HAP-1 (cell line): ENCODE results near the gene NAA16.
"Not testable (repeated sequence)": the region's sequence is repeated elsewhere in the genome, so short reads cannot be mapped to it uniquely, and the experiment has no call there.

Source experiments
- DNase-seq, 2 experiments: peaks; one replicate each; pipeline ENCODE4 v3.0.0-alpha.2; 2016 to 2020; ENCODE audit warnings: low spot score in 2 of 2
- H3K27me3 ChIP-seq: fragments of 250-450 bp; sonication (Bioruptor Pico); 2 replicates; pipeline ENCODE4 v1.5.1; 2020; ENCODE audit warnings: low read depth, mild to moderate bottlenecking, moderate library complexity
- H3K36me3 ChIP-seq: fragments of 250-450 bp; sonication (Bioruptor Pico); replicated peaks from 2 replicates; pipeline ENCODE4 v1.5.1; 2020; ENCODE audit warnings: mild to moderate bottlenecking
- H3K4me1 ChIP-seq: fragments of 250-450 bp; sonication (Bioruptor Pico); 2 replicates; pipeline ENCODE4 v1.5.1; 2020; ENCODE audit warnings: mild to moderate bottlenecking
- H3K4me3 ChIP-seq: fragments of 250-450 bp; sonication (Bioruptor Pico); 2 replicates; pipeline ENCODE4 v1.5.1; 2020; ENCODE audit warnings: mild to moderate bottlenecking, moderate library complexity
- H3K9me3 ChIP-seq: fragments of 250-450 bp; sonication (Bioruptor Pico); 2 replicates; pipeline ENCODE4 v1.5.1; 2020; ENCODE audit warnings: mild to moderate bottlenecking, moderate library complexity
- in situ Hi-C: fragments of 300-500 bp; cut with MboI; formaldehyde crosslinking; loops from 3 replicates; pipeline ENCODE4 v1.14.3; 2020; ENCODE audit warnings: low sequenced_read_pairs, inconsistent platforms, mixed read lengths

Gene NAA16

GRCh38 chr13:41310963-41311405 lies at the start of gene NAA16:
Gene NAA16 (plus strand): TSS chr13:41311267. CDS start chr13:41311529, 262 bp downstream.
- H3K4me3 ChIP-seq, result peak within 1 kb of the TSS; percentile 94
- DNase-seq, result peak; percentile 80 to 96
- peaks cover 10% of the 10 kb centered on the region for H3K4me1 ChIP-seq
- H3K27me3 ChIP-seq, result no peaks in the 10 kb centered on the region
- H3K36me3 ChIP-seq, result no peaks in the 10 kb centered on the region; the same call in 1 of the 2 replicates
- H3K9me3 ChIP-seq, result no peaks in the 10 kb centered on the region
- in situ Hi-C loops, result loop anchor here (10.0 kb wide), 1 partner anchor 246 kb away; the partner anchor contains the start of gene WBP4

DNA sequence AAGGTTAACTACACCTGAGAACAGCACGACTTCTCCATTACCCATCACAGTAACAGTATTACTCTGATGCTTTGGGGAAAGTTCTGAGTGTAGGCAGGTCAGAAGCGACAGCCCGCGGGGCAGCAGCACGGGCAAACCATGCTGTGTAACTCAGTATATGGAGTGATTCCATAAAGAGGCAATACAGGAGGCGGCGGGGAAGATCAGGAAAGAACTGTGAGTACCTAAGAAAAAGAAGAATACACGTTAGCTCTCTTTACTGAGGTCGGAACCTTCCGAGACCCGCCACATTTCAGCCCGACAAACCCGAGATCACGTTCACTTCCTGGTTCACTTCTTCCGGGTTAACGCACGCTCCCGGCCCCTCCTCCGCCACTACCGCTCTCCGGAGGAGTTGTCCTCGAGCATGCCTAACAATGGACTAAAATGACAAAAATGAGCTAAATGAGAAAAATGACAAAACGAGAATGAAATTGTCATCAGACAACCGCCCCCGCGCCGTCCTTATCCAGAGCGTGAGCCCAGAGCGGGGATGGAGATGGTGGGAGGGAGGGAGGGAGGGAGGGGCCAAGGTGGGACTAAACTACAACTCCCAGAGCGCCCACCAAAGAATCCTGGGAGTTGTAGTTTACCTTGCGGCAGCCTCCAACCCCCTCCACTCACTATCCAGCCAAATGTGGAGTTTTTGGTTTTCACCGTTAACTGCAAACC lies 47.7 kb upstream of the NAA16 start, which contains the start of gene MTRF1:
TSS of gene MTRF1 (minus strand) at position 316 of the 711 bp plus-strand sequence. CDS start 2,669 bp downstream, outside the sequence.
- H3K4me1 ChIP-seq, result no peaks in the 10 kb centered on the region; the same call in 1 of the 2 replicates
- no peaks in the 10 kb centered on the region for H3K27me3 ChIP-seq
- DNase-seq, result peak; percentile 86 to 90
- H3K36me3 ChIP-seq, result peaks cover 15% of the 10 kb centered on the region
- H3K4me3 ChIP-seq, result peak within 1 kb of the TSS; percentile 52
- peaks cover 5% of the 10 kb centered on the region for H3K9me3 ChIP-seq
- in situ Hi-C loops, result no loop called here

DNA sequence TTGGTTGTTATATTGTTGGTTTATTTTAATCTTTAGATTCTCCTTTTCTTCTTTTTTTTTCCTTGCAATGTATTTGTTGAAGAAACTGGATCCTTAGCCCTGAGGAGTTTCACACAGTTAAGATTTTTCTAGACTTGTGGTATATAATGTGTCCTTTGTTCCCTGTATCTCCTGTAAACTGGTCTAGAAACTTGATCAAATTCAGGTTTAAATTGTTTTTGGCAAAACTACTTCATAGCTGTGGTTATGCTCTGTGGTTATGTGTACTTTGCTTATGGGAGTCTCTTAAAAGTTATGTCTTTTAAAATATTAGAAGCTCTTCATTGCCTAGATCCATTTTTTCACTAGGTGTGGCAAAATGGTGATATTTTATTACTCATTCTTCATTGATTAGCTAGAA lies 44.0 kb upstream of the NAA16 start:
- DNase-seq, result no peak
- in situ Hi-C loops, result no loop called here
- H3K4me1 ChIP-seq, result no peaks in the 10 kb centered on the region; the same call in 1 of the 2 replicates
- no peaks in the 10 kb centered on the region for H3K27me3 ChIP-seq
- H3K4me3 ChIP-seq, result no peak overlapping the region
- peaks cover 8% of the 10 kb centered on the region for H3K9me3 ChIP-seq
- H3K36me3 ChIP-seq, result no peaks in the 10 kb centered on the region

GRCh38 chr13:41268764-41269163 lies 42.3 kb upstream of the NAA16 start:
- in situ Hi-C loops, result no loop called here
- H3K4me1 ChIP-seq, result no peaks in the 10 kb centered on the region; the same call in 1 of the 2 replicates
- no peaks in the 10 kb centered on the region for H3K27me3 ChIP-seq
- no peak overlapping the region for H3K4me3 ChIP-seq
- no peaks in the 10 kb centered on the region for H3K36me3 ChIP-seq
- peaks cover 8% of the 10 kb centered on the region for H3K9me3 ChIP-seq
- peak in 1 of 2 experiments; percentile 29 for DNase-seq

GRCh38 chr13:41271456-41272285 lies 39.4 kb upstream of the NAA16 start:
- Histone ChIP-seq H3K27me3 (no peaks in the 10 kb centered on the region), H3K9me3 (peaks cover 11% of the 10 kb centered on the region), H3K4me3 (no peak overlapping the region), H3K4me1 (no peaks in the 10 kb centered on the region), H3K36me3 (no peaks in the 10 kb centered on the region)
- DNase-seq, result no peak
- in situ Hi-C loops, result no loop called here

DNA sequence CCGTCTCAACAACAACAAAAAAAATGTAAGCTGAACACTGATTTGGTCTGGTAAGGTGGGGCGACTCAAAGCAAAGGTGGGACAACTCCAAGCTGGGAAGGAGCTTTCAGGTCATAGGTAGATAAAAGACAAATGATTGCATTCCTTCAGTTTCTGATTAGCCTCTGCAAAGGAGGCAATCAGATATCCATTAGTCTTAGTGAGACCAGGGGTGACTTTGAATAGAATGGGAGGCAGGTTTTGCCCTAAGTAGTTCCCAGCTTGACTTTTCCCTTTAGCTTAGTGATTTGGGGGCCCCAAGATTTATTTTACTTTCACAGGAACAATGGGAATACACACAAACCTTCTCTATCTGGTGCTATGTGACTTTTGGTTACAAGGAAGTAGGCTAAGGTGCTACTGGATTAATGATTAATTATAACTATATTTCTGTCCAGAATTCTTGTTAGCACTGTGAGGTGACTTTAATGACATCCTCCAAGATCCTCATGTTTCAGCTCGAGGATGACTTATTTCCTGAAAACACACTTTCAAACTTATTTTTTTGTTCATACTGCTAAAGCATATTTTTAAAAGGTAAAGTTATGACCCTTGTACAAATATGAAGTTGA lies 37.1 kb upstream of the NAA16 start:
- H3K4me1 ChIP-seq, result no peaks in the 10 kb centered on the region
- no peak for DNase-seq
- H3K4me3 ChIP-seq, result no peak overlapping the region
- in situ Hi-C loops, result no loop called here
- peaks cover 3% of the 10 kb centered on the region for H3K9me3 ChIP-seq
- no peaks in the 10 kb centered on the region for H3K27me3 ChIP-seq
- H3K36me3 ChIP-seq, result no peaks in the 10 kb centered on the region

GRCh38 chr13:41274881-41275280 lies 36.2 kb upstream of the NAA16 start:
- Histone ChIP-seq H3K27me3 (no peaks in the 10 kb centered on the region), H3K36me3 (no peaks in the 10 kb centered on the region), H3K4me1 (no peaks in the 10 kb centered on the region), H3K4me3 (no peak overlapping the region), H3K9me3 (peaks cover 3% of the 10 kb centered on the region)
- in situ Hi-C loops, result no loop called here
- DNase-seq, result no peak

- Histone ChIP-seq H3K36me3 (no peaks in the 10 kb centered on the region), H3K4me1 (no peaks in the 10 kb centered on the region)
Observed at GRCh38 chr13:41276824-41277223, 34.2 kb upstream of the NAA16 start.

DNA sequence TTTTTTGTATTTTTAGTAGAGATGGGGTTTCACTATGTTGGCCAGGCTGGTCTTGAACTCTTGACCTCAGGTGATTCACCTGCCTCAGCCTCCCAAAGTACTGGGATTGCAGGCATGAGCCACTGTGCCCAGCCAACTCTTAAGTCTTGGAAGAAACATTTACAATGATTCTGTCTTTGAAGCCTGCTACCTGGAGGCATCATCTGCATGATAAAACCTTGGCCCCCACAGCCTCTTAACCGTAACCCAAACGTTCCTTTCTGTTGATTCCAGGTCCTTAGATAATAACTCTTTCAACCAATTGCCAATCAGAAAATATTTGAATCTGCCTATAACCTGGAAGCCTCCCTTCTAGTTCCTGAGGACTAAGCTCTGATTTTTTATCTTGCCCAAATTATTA lies 31.9 kb upstream of the NAA16 start:
- H3K27me3 ChIP-seq, H3K36me3 ChIP-seq, DNase-seq, H3K4me1 ChIP-seq, H3K9me3 ChIP-seq, H3K4me3 ChIP-seq, in situ Hi-C loops: not testable (repeated sequence)

More at GRCh38 chr13:41276824-41277223, 34.2 kb upstream of the NAA16 start:
- in situ Hi-C loops, result no loop called here
- no peak for DNase-seq
- no peaks in the 10 kb centered on the region for H3K27me3 ChIP-seq
- no peak overlapping the region for H3K4me3 ChIP-seq
- peaks cover 3% of the 10 kb centered on the region; the same call in 1 of the 2 replicates for H3K9me3 ChIP-seq

DNA sequence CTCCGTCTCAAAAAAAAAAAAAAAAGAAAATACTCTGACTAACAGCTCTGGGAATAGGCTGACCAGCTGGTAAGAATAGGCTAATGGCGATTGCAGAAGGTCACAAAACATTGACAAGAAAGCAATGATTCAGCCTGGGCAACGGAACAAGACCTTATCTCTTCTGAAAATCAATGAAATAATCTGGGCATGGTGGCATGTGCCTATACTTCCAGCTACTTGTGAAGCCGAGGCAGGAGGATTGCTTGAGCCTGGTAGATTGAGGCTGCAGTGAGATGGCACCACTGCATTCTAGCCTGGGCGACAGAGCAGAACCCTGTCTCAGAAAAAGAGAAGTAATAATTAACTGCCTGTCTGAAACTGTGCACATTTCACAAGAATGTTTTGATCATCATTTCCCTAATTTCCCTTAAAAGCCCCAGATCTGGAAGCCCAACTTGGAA lies 28.9 kb upstream of the NAA16 start:
- no peaks in the 10 kb centered on the region for H3K4me1 ChIP-seq
- in situ Hi-C loops, result no loop called here
- H3K36me3 ChIP-seq, result no peaks in the 10 kb centered on the region
- 0 out of 2 replicates have a peak, but pooled peaks cover under 1% of the 10 kb centered on the region for H3K9me3 ChIP-seq
- H3K4me3 ChIP-seq, result no peak overlapping the region
- no peak for DNase-seq
- H3K27me3 ChIP-seq, result no peaks in the 10 kb centered on the region

DNA sequence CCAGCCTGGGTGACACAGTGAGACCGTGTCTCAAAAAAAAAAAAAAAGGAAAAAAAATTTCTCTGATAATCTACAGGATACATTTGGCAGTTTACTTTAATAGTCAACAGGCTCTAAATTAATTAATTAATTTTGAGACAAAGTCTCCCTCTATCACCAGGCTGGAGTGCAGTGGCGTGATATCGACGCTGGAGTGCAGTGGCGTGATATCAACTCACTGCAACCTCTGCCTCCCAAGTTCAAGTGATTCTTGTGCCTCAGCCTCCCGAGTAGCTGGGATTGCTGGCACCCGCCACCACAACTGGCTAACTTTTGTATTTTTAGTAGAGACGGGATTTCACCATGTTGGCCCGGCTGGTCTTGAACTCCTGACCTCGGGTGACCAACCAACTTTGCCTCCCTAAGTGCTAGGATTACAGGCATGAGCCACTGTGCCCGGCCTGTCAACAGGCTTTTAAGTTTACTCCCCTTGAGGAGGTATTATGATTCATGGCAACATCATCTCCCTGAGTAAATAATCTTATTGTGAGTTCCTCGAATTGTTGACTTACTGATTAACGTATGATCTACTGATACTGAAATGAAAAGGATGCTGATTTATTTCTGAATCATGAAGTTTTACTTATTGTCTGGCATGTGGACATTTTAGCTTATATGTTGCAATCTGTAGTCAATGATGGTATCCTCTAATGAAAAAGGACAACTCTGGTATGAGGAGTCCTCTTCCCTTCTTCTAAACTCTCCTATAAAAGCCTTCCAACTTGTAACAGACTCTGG lies 26.4 kb upstream of the NAA16 start:
- Histone ChIP-seq H3K27me3 (no peaks in the 10 kb centered on the region), H3K36me3 (no peaks in the 10 kb centered on the region), H3K4me3 (no peak overlapping the region), H3K4me1 (no peaks in the 10 kb centered on the region), H3K9me3 (0 out of 2 replicates have a peak, but pooled peaks cover 2% of the 10 kb centered on the region)
- DNase-seq, result no peak
- in situ Hi-C loops, result no loop called here

GRCh38 chr13:41286370-41286769 lies 24.7 kb upstream of the NAA16 start:
- H3K4me1 ChIP-seq, result no peaks in the 10 kb centered on the region
- DNase-seq, result no peak
- 0 out of 2 replicates have a peak, but pooled peaks cover 2% of the 10 kb centered on the region for H3K9me3 ChIP-seq
- no peaks in the 10 kb centered on the region for H3K27me3 ChIP-seq
- in situ Hi-C loops, result no loop called here
- no peak overlapping the region for H3K4me3 ChIP-seq
- H3K36me3 ChIP-seq, result no peaks in the 10 kb centered on the region

- Histone ChIP-seq H3K4me3 (no peak overlapping the region), H3K27me3 (no peaks in the 10 kb centered on the region), H3K4me1 (no peaks in the 10 kb centered on the region), H3K9me3 (0 out of 2 replicates have a peak, but pooled peaks cover 2% of the 10 kb centered on the region), H3K36me3 (no peaks in the 10 kb centered on the region)
- no peak for DNase-seq
- in situ Hi-C loops, result no loop called here
Observed at GRCh38 chr13:41289463-41289881, 21.6 kb upstream of the NAA16 start.
